ENCODE results near the gene AZU1.

Gene AZU1, protein sequence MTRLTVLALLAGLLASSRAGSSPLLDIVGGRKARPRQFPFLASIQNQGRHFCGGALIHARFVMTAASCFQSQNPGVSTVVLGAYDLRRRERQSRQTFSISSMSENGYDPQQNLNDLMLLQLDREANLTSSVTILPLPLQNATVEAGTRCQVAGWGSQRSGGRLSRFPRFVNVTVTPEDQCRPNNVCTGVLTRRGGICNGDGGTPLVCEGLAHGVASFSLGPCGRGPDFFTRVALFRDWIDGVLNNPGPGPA

DNA sequence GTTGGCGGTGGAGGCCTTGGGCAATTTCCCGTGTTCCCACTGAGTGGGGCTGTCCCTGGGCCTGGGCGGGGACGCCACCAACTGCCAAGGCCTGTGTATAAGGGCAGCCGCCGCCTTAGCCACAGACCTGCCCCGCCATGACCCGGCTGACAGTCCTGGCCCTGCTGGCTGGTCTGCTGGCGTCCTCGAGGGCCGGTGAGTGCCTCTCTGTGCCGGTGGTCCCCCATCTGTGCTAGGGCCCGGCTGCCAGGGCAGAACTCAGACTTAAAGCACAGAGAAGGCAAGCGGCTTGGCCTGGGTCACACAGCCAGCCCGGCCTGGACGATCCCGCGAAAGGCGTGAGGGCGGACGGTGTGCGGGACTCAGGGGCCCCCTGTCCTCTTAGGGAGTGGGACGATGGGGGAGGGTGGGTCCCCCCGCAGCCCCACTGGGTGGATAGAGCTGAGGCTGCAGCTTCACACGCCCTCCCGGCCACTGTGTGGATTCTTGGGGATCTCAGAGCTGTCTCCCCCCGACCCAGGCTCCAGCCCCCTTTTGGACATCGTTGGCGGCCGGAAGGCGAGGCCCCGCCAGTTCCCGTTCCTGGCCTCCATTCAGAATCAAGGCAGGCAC is at the start of gene AZU1:
AZU1 (plus strand) TSS at position 128 of the 612 bp plus-strand sequence; CDS start at position 138, 10 bp downstream.
- no peak for DNase-seq (ENCODE audit: low spot score)

DNA sequence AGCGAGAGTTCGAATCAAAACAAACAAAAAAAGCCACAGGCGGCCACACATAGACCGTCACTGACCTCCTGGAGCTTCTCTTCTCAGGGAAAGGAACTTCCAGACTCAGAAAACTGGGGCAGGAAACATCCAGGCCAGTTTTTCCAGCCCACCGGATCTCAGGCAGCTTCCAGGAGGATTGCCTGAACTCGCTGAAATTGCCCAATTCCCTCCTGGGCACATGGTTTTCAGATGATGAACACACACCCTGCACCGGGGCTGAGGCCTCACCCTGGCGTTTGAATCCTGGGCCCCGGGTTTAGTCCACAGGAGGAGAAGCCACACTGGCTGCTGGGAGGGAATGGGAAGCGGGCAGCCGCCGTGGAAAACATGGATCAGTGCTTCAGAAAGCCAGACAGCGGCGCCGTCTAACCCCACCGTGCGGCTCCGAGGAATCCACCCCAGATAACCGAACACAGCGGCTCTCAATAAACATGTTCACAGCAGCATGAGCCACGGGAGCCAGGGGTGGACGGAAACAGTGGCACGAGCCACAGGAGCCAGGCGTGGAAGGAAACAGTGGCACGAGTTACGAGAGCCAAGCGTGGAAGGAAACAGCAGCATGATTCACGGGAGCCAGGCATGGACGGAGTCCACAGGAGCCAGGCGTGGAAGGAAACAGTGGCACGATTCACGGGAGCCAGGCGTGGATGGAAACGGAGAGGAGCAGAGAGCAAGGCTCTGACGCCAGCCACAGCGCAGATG is 48.6 kb upstream of the AZU1 start:
- DNase-seq (ENCODE audit: low spot score), result no peak

DNA sequence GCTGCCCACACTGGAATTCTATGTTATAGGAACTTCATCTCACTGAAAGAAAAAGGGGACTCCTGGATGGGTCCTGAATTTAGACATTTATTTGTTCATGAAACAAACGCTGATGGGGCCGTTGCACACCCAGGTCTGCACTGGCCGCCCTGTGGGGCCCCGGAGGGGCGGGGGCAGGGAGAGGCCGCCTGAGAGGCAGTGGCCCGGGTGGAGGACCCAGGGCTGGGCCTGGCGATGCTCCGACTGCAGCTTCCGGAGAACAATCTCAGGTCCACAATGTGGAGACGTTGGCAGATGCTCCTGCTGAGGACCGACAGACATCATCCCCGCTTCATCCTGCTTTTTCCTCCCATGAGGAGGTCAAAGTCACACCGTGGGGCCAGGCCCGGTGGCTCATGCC is 46.7 kb upstream of the AZU1 start:
- no peak for DNase-seq (ENCODE audit: low spot score)

DNA sequence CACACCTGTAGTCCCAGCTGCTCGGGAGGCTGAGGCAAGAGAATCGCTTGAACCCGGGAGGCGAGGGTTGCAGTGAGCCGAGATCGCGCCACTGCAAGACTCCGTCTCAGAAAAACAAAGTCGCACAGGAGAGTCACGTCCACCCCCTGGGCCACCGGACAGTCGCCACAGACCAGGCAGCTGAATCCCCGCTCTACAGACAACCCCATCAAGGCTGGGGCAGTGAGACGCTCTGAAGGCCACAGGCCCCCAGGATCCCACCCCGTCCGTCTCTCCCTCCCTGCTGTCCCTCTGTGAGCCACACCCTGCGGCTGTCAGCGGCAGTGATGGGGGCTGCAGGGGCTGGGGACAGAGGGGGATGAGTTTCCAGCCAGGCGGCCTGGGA is 45.8 kb upstream of the AZU1 start:
- DNase-seq (ENCODE audit: low spot score), result no peak

DNA sequence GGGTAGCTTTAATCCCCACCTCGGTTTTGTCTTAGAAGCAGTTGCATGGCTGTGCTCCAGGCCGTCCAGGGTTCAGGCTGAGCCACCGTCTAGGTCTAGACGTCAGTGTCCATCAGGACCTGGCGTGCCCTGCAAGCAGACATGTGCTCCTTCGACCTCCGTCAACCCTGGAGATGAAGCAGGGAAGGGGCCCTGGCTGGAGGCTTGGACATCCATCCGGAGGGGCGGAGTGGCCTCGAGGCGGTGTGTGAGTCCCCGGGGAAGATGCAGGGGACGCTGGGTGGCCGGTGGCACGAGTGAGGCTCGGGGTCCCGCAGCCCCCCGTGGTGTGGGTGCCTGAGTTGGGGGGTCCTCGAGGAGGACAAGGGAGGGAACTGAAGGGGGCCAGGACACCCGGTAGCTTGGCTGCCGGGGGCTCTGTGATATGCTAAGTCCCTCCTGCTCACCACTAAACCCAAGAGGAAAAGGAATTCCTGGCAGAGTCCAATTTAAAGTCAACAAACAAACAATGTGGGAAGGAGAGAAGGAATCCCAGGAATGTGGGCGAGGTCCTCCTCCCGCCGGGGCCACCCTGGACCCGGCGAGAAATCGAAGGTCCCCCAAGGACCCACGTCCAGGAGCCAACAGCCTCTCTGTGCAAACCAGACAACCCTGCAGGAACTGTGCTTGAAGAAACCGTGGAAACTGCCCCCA is 45.3 kb upstream of the AZU1 start:
- DNase-seq (ENCODE audit: low spot score), result no peak

DNA sequence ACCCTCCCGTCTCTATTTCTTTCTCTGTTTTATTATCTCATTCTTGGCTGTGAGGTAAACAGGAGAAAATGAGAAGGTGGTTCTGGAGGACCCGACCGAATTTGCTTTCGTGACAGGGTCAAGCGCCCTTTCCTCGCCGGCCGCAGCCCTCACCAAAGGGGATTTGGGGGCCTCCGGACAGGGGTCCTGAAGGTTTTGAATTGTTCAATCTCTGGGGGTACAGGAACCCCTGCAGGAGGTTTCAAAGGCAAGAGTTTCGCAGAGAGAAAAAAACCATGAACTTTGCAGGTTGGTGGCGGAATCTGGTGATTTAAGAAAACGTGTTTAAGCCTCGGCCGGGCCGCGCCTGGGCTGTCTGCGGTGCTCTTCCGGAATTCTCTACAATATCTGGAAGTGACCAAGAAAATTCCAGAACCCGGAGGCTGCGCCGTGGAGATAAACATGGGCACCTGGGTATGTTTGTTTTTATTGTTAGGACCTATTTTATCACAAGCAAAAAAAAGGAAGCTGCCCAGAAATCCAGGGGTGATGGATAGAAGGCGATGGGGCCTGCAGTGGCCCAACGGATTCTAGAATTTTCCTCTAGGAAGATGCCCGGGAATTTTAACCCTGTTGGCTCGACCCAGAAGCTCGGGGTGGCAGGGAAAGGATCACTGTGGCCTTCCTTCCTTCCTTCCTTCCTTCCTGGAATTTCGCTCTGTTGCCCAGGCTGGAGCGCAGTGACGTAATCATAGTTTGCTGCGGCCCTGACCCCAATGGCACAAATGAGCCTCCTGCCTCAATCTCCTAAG is 44.6 kb upstream of the AZU1 start:
- DNase-seq (ENCODE audit: low spot score), result no peak

DNA sequence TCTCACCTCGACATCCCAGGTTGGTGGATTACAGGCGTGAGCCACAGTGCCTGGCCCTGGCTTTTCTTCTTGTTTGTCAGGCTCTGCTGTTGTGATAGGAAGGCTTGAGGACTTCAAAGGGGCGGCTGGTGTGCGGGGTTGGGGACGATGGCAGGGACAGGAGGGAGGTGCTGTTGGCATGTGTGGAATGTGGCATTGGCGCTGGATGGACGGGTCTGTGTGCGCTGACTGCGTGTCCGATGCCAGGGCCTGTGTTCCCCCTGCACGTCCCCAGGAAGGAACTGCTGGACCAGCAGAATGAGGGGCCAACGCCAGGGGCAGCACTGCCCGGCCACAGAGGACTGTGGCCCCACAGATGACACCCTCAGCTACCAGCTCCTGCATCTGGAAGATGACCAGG is 43.1 kb upstream of the AZU1 start:
- DNase-seq (ENCODE audit: low spot score), result no peak

DNA sequence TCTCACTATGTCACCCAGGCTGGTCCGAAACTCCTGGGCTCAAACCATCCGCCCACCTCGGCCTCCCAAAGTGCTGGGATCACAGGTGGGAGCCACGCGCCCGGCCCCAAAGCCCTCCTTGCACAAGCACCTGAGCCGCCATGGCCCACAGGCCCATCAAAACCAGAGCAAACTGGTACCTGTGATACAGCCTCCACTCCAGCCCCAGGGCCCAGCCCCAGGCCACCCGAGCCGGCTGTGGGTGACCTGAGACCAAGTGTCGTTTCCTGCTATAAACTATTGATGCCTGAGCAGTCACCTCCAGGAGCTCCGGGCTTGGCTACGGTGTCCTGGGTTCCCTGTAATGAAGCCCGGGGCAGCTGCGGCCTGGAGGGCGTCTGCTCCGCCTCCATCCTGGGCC is 40.1 kb upstream of the AZU1 start:
- DNase-seq (ENCODE audit: low spot score), result no peak

DNA sequence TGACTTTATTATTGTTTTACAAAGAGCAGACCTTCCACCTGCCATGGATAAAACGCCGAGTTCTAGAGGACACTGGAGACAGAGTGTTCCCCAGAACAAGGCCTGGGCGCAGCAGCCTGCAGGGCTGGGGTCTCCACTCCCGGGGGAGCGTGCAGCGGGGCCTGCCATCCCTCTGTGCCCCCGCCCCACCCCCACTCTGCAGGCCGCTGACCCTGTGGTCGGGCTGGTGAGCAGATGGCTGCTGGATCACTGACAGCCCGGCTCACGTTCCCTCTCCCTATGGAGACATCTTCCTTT is 39.0 kb upstream of the AZU1 start:
- DNase-seq (ENCODE audit: low spot score), result no peak

DNA sequence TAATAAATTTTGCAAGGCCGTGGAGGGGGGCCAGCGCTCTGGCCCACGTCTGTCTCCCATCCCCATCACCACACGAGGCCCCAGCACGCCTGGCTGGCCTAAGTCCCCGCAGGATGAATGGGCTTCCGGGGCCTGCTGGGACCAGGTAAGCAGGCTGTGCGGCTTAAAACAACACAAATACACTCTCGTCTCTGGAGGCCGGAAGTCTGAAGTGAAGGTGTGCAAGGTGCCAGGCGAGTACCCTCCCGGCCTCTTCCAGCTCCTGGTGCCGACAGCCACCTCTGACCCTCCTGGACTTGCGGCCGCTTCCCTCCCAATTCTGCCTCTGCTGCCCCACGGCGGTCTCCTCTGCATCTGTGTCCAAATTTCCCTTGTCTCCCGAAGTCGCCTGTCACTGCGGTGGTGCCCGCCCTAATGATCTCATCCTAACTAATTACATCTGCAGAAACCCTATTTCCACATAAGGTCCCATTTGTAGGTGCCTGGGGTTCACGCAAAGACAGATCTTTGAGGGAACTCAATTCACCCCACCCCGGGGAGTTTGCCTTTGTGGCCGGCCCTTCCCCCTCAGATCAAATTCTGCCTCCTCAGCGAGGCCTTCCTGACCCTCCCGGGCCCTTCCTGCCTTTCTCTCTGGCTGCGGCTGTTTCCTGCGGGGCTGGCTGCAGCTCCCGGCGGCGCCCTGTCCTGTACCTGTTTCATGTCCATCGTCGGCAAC is 38.5 kb upstream of the AZU1 start:
- DNase-seq (ENCODE audit: low spot score), result no peak

DNA sequence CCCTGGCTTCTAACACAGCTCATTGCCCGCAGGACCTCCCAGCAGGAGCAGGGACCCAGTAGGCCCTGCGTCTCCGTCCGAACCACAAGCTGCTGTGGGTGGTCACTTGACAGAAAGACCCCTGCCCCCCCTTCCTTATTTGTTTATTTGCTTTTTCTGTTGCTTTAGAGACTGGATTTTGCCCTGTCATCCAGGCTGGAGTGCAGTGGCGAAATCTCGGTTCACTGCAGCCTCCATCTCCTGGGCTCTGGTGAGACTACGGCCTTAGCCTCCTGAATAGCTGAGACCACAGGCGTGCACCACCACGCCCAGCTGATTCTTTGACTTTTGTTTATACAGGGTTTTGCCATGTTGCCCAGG is 38.0 kb upstream of the AZU1 start:
- no peak for DNase-seq (ENCODE audit: low spot score)

DNA sequence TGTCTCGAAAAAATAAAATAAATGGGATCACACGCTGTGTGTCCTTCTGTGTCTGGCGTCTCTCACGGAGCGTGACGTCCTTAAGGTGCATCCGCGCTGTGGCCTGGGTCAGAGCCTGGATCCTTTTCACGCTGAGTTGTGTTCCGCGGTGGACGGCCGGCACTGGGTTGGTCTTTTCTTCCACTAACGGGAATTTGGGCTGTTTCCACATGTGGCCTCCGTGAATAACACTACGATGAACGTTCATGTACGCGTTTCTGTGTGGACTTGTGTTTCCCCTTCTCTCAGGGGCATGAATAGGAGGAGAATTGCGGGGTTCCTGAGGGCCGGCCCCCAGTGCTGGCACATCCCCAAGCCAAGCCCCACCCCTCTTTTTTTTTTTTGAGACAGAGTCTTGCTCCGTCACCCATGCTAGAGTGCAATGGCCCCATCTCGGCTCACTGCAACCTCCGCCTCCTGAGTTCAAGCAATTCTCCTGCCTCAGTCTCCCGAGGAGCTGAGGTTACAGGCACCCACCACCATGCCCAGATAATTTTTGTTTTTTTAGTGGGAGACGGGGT is 36.5 kb upstream of the AZU1 start:
- DNase-seq (ENCODE audit: low spot score), result no peak

DNA sequence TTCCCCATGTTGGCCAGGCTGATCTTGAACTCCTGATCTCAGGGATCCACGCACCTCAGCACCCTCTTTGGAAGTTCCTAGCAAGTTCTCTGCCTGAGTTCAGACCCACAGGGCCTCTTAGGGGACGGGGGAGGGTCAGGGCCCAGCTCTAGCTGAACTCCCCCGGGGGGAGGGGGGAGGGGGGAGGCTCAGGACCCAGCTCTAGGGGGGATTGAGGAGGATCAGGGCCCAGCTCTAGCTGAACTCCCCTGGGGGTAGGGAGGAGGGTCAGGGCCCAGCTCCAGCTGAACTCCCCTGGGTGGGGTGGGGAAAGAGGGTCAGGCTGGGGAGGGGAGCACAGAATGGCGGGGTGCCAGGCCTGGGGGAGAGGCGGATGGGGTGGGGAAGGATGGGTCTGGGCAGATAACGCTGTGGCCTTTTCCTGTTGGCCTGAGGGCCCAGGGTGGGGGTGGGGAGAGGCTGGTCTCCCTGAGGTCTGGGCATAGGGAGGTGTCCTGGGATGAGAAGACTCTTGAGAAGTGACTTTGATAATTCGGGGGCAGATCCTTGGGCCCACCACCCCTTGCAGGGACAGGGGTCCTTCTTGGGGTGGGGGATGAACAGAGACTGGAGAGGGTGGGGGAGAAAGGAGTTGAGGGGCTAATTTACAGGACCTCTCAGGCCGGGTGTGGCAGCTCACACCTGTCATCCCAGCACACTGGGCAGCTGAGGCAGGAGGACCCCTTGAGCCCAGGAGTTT is 35.9 kb upstream of the AZU1 start:
- no peak for DNase-seq (ENCODE audit: low spot score)

DNA sequence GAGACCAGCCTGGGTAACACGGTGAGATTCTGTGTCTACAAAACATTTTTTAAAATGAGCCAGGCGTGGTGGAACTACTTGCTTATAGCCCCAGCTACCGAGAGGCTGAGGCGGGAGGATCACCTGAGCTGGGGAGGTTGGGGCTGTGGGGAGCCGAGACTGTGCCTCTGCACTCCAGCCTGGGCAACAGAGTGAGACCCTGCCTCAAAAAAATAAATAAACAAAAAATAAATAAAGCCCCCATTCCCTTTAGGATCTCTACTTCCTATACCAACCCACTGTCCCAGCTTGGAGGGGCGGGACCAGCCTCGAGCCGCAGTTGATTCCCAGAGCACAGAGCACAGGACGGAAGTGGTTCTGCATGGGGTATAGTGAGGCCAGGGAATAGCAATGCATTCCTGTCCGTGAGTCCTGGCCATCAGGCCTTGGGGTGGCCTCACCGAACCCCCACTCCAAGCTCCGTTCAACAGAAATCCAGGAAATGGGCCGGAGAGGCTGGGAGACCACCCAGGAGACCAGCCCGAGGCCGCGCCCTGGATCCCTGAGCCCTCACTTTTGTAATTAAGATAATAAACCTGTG is 35.2 kb upstream of the AZU1 start:
- no peak for DNase-seq (ENCODE audit: low spot score)

DNA sequence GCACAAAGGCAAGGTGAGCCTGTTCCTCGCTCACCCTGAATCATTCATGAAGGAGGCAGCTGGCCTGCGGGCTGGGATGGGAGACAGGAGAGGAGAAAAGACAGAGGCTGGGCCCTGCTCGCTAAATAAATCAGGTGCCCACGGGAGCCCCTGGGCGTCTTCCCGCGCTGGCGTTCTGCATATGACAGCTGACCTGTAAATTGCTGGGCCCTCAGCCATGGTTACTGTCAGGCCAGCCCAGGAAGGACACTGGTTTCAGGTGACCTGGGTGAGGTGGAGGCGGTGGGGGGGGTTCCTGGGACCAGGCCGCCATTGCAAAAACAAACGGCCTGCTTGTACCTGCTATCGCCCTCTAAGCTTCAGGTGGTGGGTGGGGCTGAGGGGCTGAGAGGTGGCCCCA is 33.8 kb upstream of the AZU1 start:
- DNase-seq (ENCODE audit: low spot score), result no peak

DNA sequence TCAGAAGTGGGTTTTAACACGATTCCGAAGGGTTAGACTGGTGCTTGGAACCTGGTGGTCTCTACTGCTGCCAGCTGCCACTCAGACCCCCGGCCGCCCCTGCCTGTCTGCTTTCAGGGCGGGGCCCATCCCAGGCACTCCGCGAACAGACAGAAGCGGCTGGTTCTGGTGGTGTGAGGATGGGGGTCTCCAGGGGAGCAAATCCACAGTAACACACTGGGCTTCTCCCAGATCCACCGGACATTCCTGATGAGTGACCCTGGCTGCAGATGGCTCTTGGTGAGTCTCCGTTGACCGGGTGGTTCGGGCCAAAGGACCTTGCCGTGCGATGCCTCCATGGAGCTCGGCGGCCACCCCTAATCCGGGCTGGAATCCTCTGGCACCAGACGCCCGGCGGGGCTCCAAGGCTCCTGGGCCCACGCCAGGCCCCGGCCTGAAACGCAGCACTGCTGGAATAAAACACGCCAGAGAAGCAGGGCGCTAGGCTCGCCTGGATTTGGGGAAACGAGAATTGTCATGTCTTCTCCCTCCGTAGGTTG is 32.5 kb upstream of the AZU1 start:
- DNase-seq (ENCODE audit: low spot score), result no peak

DNA sequence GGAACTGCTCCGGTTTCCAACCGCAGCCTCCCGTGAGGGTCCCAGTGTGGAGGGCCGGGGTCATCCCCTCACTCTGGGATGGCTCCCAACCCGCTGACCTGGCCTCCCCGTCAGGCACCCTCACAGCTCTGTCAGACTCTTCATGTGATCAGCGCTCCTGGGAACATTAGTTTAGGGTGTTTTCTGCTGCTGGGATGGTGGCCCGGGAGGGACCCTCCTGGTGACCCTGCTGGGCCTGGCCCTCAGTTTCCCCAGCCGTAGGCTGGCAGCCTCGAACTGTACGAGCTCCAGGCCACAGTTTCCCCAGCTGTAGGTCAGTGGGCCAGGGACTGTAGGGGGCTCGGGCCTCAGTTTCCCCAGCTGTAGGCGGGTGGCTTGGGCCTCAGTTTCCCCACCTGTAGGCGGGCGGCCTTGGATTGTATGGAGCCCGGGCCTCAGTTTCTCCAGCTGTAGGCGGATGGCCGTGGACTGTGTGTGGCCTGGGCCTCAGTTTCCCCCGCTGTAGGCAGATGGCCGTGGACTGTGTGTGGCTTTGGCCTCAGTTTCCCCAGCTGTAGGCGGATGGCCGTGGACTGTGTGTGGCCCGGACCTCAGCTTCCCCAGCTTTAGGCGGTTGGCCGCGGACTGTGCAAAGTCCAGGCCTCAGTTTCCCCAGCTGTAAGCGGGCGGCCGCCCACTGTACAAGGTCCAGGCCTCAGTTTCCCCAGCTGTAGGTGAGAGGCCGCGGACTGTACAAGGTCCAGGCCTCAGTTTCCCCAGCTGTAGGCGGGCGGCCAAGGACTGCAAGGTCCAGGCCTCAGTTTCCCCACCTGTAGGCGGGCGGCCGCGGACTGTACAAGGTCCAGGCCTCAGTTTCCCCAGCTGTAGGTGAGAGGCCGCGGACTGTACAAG is 31.7 kb upstream of the AZU1 start:
- DNase-seq (ENCODE audit: low spot score), result no peak

DNA sequence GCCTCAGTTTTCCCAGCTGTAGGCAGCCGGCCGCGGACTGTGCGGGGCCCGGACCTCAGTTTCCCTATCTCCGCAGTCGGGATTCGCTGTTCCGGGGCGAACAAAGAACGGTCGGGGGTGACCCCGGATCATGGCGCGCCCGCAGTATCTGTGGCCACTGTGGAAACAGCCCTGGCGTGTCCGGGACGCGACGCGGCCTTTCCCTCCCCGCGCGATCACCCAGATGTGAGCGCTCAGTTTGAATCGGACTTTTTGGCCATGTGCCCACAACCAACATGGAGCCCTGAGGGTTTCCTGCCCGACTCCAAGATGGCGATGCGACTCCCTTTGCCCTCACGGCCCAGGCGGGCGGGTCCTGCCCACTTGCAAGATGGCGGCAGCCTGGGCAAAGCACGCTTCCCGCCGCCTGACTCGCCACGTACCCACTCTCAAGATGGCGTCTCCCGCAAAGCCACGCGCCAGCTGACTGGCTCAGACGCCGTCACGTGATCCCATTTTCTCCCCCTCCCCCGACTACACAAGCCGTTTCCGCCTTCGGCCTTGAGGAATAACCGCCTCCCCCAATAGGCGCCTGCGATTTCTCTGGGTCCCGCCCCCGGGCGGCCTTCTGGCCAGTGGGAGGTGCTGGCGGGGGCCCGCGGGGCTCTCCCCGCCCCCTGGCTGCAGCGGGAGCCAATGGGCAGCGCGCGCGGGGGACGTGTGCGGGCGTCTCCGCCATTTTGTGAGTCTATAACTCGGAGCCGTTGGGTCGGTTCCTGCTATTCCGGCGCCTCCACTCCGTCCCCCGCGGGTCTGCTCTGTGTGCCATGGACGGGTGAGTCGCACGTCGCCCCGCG is 30.7 kb upstream of the AZU1 start, which contains the start of gene PTBP1:
PTBP1 (plus strand) TSS at position 761 of the 836 bp plus-strand sequence; CDS start at position 807, 46 bp downstream.
- DNase-seq (ENCODE audit: low spot score), result peak; percentile 100

Measured in activated CD4-positive, alpha-beta T cell treated with anti-CD3 and anti-CD28 coated beads, Interleukin-2, Interleukin-4, amounts not matched to agents 100 ng/mL and 50 ng/mL, durations not matched to agents 16 hours and 8 hours (primary cell).